HepG2 (cell line): Measurements from ENCODE around the gene PSD4. TPM values are rescaled to one million over a fixed set of nuclear protein-coding genes. Genes with fewer than 3 reads are reported as not detected.

Experiments
- ATF1 ChIP-seq: IDR thresholded peaks from 2 replicates; pipeline ENCODE4 v1.6.1; 2016; ENCODE audit warnings: mild to moderate bottlenecking, control low read depth
- BORCS8-MEF2B ChIP-seq: sonication (generic); formaldehyde crosslinking; IDR thresholded peaks from 2 replicates; pipeline ENCODE4 v1.8.0; 2022; ENCODE audit warnings: mild to moderate bottlenecking, missing genetic modification reagents
- IKZF4 ChIP-seq: sonication (generic); formaldehyde crosslinking; IDR thresholded peaks from 2 replicates; pipeline ENCODE4 v1.5.1; 2020; ENCODE audit warnings: borderline replicate concordance, mild to moderate bottlenecking, low read depth, missing genetic modification reagents; ENCODE audit errors: not compliant biosample characterization
- KMT2B ChIP-seq: IDR thresholded peaks from 2 replicates; pipeline ENCODE4 v1.6.1; 2016; ENCODE audit warnings: missing genetic modification reagents, missing compliant biosample characterization
- RAD21 ChIP-seq: fragments of 450-650 bp; formaldehyde crosslinking; IDR thresholded peaks from 2 replicates; pipeline ENCODE4 v1.5.0; 2020; ENCODE audit warnings: mild to moderate bottlenecking
- SNAI1 ChIP-seq: sonication (generic); formaldehyde crosslinking; IDR thresholded peaks from 2 replicates; pipeline ENCODE4 v1.5.0; 2020; ENCODE audit warnings: mild to moderate bottlenecking, missing genetic modification reagents, borderline replicate concordance
- ZMYM4 ChIP-seq: sonication (generic); formaldehyde crosslinking; IDR thresholded peaks from 2 replicates; pipeline ENCODE4 v1.8.1; 2023; ENCODE audit warnings: mild to moderate bottlenecking, missing genetic modification reagents
- ZNF790 ChIP-seq: sonication (generic); formaldehyde crosslinking; IDR thresholded peaks from 2 replicates; pipeline ENCODE4 v1.8.0; 2022; ENCODE audit warnings: missing genetic modification reagents, mild to moderate bottlenecking, borderline replicate concordance
- polyA plus RNA-seq, 8 experiments: library from polyadenylated mRNA; depleted of rRNA in 3 of 8; stranded (reverse) in 7 of 8; unstranded in 1 of 8; fragments of >200 nt; fragmentation: Illumina TruSeq in 4 of 8; extraction: Trizol in 4 of 8; gene quantifications; 2 replicates each; pipeline versions ENCODE4 v1.2.1 to v1.2.3, GENCODE V29; 2011 to 2016; ENCODE audit warnings: low read depth in 4 of 8, missing spikeins in 1 of 8, mixed read lengths in 1 of 8; ENCODE audit not compliant: insufficient read depth in 1 of 8
- total RNA-seq, 5 experiments: library from RNA; depleted of rRNA; stranded (reverse); fragments of >200 nt; fragmentation: Illumina TruSeq; extraction: Trizol; gene quantifications; 2 replicates each; pipeline ENCODE4 v1.2.3, GENCODE V29; 2016; ENCODE audit warnings: low read depth in 1 of 5
- TF ChIP-seq, protein P1 (sequence below): sonication (generic); formaldehyde crosslinking; IDR thresholded peaks from 2 replicates; pipeline ENCODE4 v1.4.0; 2020; ENCODE audit warnings: missing genetic modification reagents
- TF ChIP-seq, protein P2 (sequence below): IDR thresholded peaks from 2 replicates; pipeline ENCODE4 v1.6.1; 2012; ENCODE audit warnings: low read length, improper control_type of control experiment
- TF ChIP-seq, protein P3 (sequence below): sonication (generic); formaldehyde crosslinking; IDR thresholded peaks from 2 replicates; pipeline ENCODE4 v1.8.1; 2023; ENCODE audit warnings: missing genetic modification reagents, inconsistent platforms, borderline replicate concordance
- TF ChIP-seq, protein P4 (sequence below): sonication (generic); formaldehyde crosslinking; IDR thresholded peaks from 2 replicates; pipeline ENCODE4 v1.9.0; 2021; ENCODE audit warnings: missing genetic modification reagents, borderline replicate concordance
- TF ChIP-seq, protein P5 (sequence below): sonication (generic); formaldehyde crosslinking; IDR thresholded peaks from 2 replicates; pipeline ENCODE4 v1.4.0; 2020; ENCODE audit warnings: mild to moderate bottlenecking, missing genetic modification reagents

The PSD4 gene
- total and polyA plus RNA-seq, 2 of the 13 experiments (the other 11 are each of a cell fraction or from before 2014, with no cell fraction given) = 5.8 to 9.4 TPM

DNA sequence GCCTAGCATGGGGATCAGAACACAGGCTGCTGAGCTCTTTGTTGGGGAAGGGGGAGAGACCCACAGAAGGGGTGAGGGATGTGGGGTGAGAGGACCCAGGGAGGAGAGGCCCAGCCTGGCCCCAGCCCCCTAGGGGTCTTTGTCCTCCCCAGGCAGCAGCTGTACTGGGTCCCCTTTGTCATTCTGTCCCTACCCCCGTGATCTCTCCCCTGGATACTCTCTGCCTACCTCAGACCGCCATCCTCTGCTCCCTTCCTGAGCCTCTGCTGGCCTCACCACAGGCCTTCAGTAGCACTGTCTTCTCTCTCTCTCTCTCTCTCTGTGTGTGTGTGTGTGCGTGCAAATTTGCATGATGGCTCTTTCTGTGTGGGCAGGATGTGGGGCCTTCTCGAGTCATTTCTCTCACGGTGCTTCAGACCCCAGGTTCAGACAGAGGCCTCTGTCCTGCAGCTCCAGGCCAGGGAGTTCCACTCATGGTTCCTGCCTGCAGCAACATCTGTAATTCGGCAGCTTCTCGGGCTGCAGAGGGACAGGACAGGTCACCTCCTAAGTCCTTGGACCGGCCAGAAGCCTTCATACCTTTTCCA is 1.4 kb downstream of the PSD4 start (continued):
- TF ChIP-seq, protein P1, sequence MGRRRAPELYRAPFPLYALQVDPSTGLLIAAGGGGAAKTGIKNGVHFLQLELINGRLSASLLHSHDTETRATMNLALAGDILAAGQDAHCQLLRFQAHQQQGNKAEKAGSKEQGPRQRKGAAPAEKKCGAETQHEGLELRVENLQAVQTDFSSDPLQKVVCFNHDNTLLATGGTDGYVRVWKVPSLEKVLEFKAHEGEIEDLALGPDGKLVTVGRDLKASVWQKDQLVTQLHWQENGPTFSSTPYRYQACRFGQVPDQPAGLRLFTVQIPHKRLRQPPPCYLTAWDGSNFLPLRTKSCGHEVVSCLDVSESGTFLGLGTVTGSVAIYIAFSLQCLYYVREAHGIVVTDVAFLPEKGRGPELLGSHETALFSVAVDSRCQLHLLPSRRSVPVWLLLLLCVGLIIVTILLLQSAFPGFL (CRISPR knock-in tag) = no peak
- TF ChIP-seq IKZF4 (CRISPR knock-in tag) (no peak), ZNF790 (CRISPR knock-in tag) (no peak), BORCS8-MEF2B (no peak), SNAI1 (CRISPR knock-in tag) (no peak), RAD21 (CRISPR knock-in tag) (no peak), KMT2B (CRISPR knock-in tag) (no peak), ATF1 (no peak), ZMYM4 (CRISPR knock-in tag) (no peak)
- TF ChIP-seq, protein P2, sequence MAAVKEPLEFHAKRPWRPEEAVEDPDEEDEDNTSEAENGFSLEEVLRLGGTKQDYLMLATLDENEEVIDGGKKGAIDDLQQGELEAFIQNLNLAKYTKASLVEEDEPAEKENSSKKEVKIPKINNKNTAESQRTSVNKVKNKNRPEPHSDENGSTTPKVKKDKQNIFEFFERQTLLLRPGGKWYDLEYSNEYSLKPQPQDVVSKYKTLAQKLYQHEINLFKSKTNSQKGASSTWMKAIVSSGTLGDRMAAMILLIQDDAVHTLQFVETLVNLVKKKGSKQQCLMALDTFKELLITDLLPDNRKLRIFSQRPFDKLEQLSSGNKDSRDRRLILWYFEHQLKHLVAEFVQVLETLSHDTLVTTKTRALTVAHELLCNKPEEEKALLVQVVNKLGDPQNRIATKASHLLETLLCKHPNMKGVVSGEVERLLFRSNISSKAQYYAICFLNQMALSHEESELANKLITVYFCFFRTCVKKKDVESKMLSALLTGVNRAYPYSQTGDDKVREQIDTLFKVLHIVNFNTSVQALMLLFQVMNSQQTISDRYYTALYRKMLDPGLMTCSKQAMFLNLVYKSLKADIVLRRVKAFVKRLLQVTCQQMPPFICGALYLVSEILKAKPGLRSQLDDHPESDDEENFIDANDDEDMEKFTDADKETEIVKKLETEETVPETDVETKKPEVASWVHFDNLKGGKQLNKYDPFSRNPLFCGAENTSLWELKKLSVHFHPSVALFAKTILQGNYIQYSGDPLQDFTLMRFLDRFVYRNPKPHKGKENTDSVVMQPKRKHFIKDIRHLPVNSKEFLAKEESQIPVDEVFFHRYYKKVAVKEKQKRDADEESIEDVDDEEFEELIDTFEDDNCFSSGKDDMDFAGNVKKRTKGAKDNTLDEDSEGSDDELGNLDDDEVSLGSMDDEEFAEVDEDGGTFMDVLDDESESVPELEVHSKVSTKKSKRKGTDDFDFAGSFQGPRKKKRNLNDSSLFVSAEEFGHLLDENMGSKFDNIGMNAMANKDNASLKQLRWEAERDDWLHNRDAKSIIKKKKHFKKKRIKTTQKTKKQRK = no peak
- TF ChIP-seq, protein P3, sequence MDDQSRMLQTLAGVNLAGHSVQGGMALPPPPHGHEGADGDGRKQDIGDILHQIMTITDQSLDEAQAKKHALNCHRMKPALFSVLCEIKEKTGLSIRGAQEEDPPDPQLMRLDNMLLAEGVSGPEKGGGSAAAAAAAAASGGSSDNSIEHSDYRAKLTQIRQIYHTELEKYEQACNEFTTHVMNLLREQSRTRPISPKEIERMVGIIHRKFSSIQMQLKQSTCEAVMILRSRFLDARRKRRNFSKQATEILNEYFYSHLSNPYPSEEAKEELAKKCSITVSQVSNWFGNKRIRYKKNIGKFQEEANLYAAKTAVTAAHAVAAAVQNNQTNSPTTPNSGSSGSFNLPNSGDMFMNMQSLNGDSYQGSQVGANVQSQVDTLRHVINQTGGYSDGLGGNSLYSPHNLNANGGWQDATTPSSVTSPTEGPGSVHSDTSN (CRISPR knock-in tag) = no peak
- TF ChIP-seq, protein P4, sequence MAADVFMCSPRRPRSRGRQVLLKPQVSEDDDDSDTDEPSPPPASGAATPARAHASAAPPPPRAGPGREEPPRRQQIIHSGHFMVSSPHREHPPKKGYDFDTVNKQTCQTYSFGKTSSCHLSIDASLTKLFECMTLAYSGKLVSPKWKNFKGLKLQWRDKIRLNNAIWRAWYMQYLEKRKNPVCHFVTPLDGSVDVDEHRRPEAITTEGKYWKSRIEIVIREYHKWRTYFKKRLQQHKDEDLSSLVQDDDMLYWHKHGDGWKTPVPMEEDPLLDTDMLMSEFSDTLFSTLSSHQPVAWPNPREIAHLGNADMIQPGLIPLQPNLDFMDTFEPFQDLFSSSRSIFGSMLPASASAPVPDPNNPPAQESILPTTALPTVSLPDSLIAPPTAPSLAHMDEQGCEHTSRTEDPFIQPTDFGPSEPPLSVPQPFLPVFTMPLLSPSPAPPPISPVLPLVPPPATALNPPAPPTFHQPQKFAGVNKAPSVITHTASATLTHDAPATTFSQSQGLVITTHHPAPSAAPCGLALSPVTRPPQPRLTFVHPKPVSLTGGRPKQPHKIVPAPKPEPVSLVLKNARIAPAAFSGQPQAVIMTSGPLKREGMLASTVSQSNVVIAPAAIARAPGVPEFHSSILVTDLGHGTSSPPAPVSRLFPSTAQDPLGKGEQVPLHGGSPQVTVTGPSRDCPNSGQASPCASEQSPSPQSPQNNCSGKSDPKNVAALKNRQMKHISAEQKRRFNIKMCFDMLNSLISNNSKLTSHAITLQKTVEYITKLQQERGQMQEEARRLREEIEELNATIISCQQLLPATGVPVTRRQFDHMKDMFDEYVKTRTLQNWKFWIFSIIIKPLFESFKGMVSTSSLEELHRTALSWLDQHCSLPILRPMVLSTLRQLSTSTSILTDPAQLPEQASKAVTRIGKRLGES (CRISPR knock-in tag) = no peak
- TF ChIP-seq, protein P5, sequence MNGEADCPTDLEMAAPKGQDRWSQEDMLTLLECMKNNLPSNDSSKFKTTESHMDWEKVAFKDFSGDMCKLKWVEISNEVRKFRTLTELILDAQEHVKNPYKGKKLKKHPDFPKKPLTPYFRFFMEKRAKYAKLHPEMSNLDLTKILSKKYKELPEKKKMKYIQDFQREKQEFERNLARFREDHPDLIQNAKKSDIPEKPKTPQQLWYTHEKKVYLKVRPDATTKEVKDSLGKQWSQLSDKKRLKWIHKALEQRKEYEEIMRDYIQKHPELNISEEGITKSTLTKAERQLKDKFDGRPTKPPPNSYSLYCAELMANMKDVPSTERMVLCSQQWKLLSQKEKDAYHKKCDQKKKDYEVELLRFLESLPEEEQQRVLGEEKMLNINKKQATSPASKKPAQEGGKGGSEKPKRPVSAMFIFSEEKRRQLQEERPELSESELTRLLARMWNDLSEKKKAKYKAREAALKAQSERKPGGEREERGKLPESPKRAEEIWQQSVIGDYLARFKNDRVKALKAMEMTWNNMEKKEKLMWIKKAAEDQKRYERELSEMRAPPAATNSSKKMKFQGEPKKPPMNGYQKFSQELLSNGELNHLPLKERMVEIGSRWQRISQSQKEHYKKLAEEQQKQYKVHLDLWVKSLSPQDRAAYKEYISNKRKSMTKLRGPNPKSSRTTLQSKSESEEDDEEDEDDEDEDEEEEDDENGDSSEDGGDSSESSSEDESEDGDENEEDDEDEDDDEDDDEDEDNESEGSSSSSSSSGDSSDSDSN (CRISPR knock-in tag) = 0 out of 2 replicates have a peak, but pooled peaks have one; percentile 31
